K562 (cell line): Measurements from ENCODE around the gene SLC33A1. TPM values are rescaled to one million over a fixed set of nuclear protein-coding genes. Genes with fewer than 3 reads are reported as not detected.

Experiments
- HDAC6 ChIP-seq: IDR thresholded peaks from 2 replicates; pipeline ENCODE4 v1.6.1; 2012; ENCODE audit warnings: low read depth, mild to moderate bottlenecking, control low read depth, inconsistent platforms, low read length, moderate library complexity
- HSF4 ChIP-seq: fragments of 250-450 bp; sonication (Bioruptor Pico); IDR thresholded peaks from 2 replicates; pipeline ENCODE4 v2.1.2; 2022; ENCODE audit warnings: mild to moderate bottlenecking, moderate library complexity, borderline replicate concordance
- KLF13 ChIP-seq: fragments of 450-650 bp; IDR thresholded peaks from 2 replicates; pipeline ENCODE4 v1.6.1; 2016; ENCODE audit warnings: missing genetic modification characterization, low read depth, mild to moderate bottlenecking, missing compliant biosample characterization, moderate library complexity, borderline replicate concordance
- NR4A1 ChIP-seq, 2 experiments: fragments of 250-450 bp in 1 of 2; fragments of 450-650 bp in 1 of 2; sonication (Bioruptor Pico) in 1 of 2; IDR thresholded peaks; 2 replicates each; pipeline versions ENCODE4 v1.4.0 to v1.6.1; 2016 to 2020; ENCODE audit warnings: mild to moderate bottlenecking in 2 of 2, missing compliant biosample characterization in 1 of 2, missing genetic modification characterization in 1 of 2, moderate library complexity in 1 of 2
- RBBP5 ChIP-seq: fragments of 200-600 bp; sonication (generic); IDR thresholded peaks from 2 replicates; pipeline ENCODE4 v1.6.1; 2012; ENCODE audit warnings: borderline replicate concordance, mild to moderate bottlenecking, low read length, control low read depth, inconsistent platforms; ENCODE audit not compliant: insufficient read depth, poor library complexity, severe bottlenecking
- SIN3A ChIP-seq, 2 experiments: fragments of 150-350 bp in 1 of 2; IDR thresholded peaks; 2 replicates each; pipeline ENCODE4 v1.6.1; 2011 to 2016; ENCODE audit warnings: borderline replicate concordance in 2 of 2, low read depth in 2 of 2, low read length in 2 of 2, mild to moderate bottlenecking in 2 of 2, moderate library complexity in 2 of 2; ENCODE audit not compliant: control insufficient read depth in 1 of 2
- TEAD2 ChIP-seq: fragments of 450-650 bp; IDR thresholded peaks from 2 replicates; pipeline ENCODE4 v1.6.1; 2016; ENCODE audit warnings: missing genetic modification characterization, control low read depth, missing compliant biosample characterization
- TEAD4 ChIP-seq, 2 experiments: sonication (generic) in 1 of 2; formaldehyde crosslinking in 1 of 2; IDR thresholded peaks; 2 replicates each; pipeline versions ENCODE4 v1.6.1 to v1.8.0; 2012 to 2022; ENCODE audit warnings: borderline replicate concordance in 1 of 2, inconsistent platforms in 1 of 2, low read length in 1 of 2, mild to moderate bottlenecking in 1 of 2, missing genetic modification reagents in 1 of 2
- TSHZ1 ChIP-seq: fragments of 250-450 bp; sonication (Bioruptor Pico); IDR thresholded peaks from 2 replicates; pipeline ENCODE4 v1.4.0; 2020; ENCODE audit warnings: mild to moderate bottlenecking, moderate library complexity
- ZFP36 ChIP-seq: fragments of 150-350 bp; IDR thresholded peaks from 2 replicates; pipeline ENCODE4 v1.6.1; 2018; ENCODE audit warnings: low read length, low read depth; ENCODE audit not compliant: partially characterized antibody
- ZNF217 ChIP-seq: sonication (generic); formaldehyde crosslinking; IDR thresholded peaks from 2 replicates; pipeline ENCODE4 v1.8.0; 2022; ENCODE audit warnings: mild to moderate bottlenecking, missing genetic modification reagents
- ZNF76 ChIP-seq: fragments of 250-450 bp; sonication (Bioruptor Pico); IDR thresholded peaks from 2 replicates; pipeline ENCODE4 v1.4.0; 2020; ENCODE audit warnings: mild to moderate bottlenecking, moderate library complexity, borderline replicate concordance
- polyA plus RNA-seq, 8 experiments: library from polyadenylated mRNA; depleted of rRNA in 4 of 8; stranded (reverse) in 5 of 8; unstranded in 3 of 8; fragments of >200 nt; fragmentation: Nextera tagmentation in 2 of 8; fragmentation: Illumina TruSeq in 1 of 8; extraction: Ambion mirVana in 2 of 8; extraction: Trizol in 1 of 8; gene quantifications; 2 replicates each; pipeline versions ENCODE4 v1.2.1 to v1.2.3, GENCODE V29; 2011 to 2014; ENCODE audit warnings: inconsistent platforms in 1 of 8, missing spikeins in 1 of 8
- total RNA-seq, 7 experiments: library from RNA; depleted of rRNA in 6 of 7; stranded (reverse); fragments of >200 nt in 6 of 7; fragmentation: Illumina TruSeq in 2 of 7; extraction: Trizol in 2 of 7; gene quantifications; 2 replicates each; pipeline versions ENCODE4 v1.2.1 to v1.2.3, GENCODE V29; 2011 to 2021; ENCODE audit warnings: low replicate concordance in 1 of 7
- TF ChIP-seq, protein P1 (sequence below): fragments of 450-650 bp; formaldehyde crosslinking; IDR thresholded peaks from 2 replicates; pipeline ENCODE4 v1.4.0; 2020; ENCODE audit warnings: mild to moderate bottlenecking, moderate library complexity
- TF ChIP-seq, protein P2 (sequence below): fragments of 450-650 bp; formaldehyde crosslinking; IDR thresholded peaks from 2 replicates; pipeline ENCODE4 v1.4.0; 2022; ENCODE audit warnings: missing genetic modification characterization
- TF ChIP-seq, protein P3 (sequence below): fragments of 450-650 bp; formaldehyde crosslinking; IDR thresholded peaks from 2 replicates; pipeline ENCODE4 v1.4.0; 2022; ENCODE audit warnings: mild to moderate bottlenecking, moderate library complexity
- TF ChIP-seq, protein P4 (sequence below): fragments of 450-650 bp; IDR thresholded peaks from 2 replicates; pipeline ENCODE4 v1.6.1; 2017; ENCODE audit warnings: mild to moderate bottlenecking, moderate library complexity

Gene SLC33A1
- total and polyA plus RNA-seq, 9 of the 15 experiments (the other 6 are each of a cell fraction or from before 2014, with no cell fraction given): 6.2 to 26.8 (median 19.6) TPM

DNA sequence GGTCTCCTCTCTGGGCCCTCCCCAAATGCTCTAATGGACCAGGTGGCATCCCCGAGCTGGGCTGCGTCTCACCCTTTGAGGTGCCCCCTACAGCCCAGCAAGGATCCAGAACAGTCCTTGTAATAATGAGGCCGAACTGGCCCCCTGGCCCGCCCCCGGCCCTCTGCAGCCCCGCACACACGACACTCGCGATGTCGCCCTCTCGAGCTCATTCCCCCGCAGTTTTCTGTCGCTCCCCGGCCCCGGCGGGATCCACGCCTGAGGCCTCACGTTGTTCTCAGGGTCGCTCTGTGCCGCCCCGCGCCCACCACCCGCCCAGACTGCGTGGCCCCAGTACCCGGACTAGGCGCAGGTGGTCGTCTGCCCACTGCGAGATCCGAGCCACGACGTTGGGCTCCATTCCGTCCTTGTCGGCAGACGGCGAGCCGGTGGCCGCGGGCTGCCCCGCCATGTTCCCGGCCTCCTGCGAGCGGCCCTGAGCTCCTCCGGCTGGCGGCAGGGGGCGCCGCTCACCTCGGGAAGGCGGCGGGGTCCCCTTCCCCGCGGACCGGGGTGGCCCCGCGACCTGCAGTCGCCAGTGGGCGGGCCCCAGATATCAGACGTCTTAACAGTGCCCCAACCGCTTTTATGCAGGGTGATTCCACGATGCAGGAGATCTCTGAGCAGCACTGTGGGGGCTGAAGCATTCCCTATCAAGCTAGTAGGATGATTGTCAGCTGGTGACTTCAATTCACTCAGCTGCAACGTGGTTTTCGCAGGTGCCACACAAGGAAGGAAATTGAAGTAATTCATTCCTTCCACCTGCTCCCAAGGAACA is 48.2 kb downstream of the SLC33A1 start, which contains the start of gene C3orf33 (continued):
- TF ChIP-seq RBBP5 (peak; percentile 50), SIN3A (IDR thresholded peaks at IDR 0.05; ENCODE audit: borderline replicate concordance in 2 of 2, control insufficient read depth in 1 of 2, low read depth in 2 of 2, low read length in 2 of 2) (peak; percentile 12 to 79; a peak in 2 of 4 replicates), KLF13 (no peak), ZFP36 (no peak), TSHZ1 (CRISPR knock-in tag) (no peak), HDAC6 (no peak), HSF4 (CRISPR knock-in tag) (no peak), ZNF217 (CRISPR knock-in tag) (no peak), NR4A1 (CRISPR knock-in tag; IDR thresholded peaks at IDR 0.05) (no peak), NR4A1 (tag; IDR thresholded peaks at IDR 0.05) (no peak; the same call in 1 of the 2 replicates), TEAD2 (no peak), ZNF76 (CRISPR knock-in tag) (no peak), TEAD4 (IDR thresholded peaks at IDR 0.05; ENCODE audit: low read length) (no peak), TEAD4 (CRISPR knock-in tag; IDR thresholded peaks at IDR 0.05; ENCODE audit: borderline replicate concordance) (no peak)
- TF ChIP-seq, protein P1, sequence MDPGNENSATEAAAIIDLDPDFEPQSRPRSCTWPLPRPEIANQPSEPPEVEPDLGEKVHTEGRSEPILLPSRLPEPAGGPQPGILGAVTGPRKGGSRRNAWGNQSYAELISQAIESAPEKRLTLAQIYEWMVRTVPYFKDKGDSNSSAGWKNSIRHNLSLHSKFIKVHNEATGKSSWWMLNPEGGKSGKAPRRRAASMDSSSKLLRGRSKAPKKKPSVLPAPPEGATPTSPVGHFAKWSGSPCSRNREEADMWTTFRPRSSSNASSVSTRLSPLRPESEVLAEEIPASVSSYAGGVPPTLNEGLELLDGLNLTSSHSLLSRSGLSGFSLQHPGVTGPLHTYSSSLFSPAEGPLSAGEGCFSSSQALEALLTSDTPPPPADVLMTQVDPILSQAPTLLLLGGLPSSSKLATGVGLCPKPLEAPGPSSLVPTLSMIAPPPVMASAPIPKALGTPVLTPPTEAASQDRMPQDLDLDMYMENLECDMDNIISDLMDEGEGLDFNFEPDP (CRISPR knock-in tag): no peak
- TF ChIP-seq, protein P2, sequence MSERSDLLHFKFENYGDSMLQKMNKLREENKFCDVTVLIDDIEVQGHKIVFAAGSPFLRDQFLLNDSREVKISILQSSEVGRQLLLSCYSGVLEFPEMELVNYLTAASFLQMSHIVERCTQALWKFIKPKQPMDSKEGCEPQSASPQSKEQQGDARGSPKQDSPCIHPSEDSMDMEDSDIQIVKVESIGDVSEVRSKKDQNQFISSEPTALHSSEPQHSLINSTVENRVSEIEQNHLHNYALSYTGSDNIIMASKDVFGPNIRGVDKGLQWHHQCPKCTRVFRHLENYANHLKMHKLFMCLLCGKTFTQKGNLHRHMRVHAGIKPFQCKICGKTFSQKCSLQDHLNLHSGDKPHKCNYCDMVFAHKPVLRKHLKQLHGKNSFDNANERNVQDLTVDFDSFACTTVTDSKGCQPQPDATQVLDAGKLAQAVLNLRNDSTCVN: no peak
- TF ChIP-seq, protein P3, sequence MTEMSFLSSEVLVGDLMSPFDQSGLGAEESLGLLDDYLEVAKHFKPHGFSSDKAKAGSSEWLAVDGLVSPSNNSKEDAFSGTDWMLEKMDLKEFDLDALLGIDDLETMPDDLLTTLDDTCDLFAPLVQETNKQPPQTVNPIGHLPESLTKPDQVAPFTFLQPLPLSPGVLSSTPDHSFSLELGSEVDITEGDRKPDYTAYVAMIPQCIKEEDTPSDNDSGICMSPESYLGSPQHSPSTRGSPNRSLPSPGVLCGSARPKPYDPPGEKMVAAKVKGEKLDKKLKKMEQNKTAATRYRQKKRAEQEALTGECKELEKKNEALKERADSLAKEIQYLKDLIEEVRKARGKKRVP: no peak
- TF ChIP-seq, protein P4, sequence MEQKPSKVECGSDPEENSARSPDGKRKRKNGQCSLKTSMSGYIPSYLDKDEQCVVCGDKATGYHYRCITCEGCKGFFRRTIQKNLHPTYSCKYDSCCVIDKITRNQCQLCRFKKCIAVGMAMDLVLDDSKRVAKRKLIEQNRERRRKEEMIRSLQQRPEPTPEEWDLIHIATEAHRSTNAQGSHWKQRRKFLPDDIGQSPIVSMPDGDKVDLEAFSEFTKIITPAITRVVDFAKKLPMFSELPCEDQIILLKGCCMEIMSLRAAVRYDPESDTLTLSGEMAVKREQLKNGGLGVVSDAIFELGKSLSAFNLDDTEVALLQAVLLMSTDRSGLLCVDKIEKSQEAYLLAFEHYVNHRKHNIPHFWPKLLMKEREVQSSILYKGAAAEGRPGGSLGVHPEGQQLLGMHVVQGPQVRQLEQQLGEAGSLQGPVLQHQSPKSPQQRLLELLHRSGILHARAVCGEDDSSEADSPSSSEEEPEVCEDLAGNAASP: no peak
